ENCODE results near the gene PRDM15.

GRCh38 chr21:41772351-41773080 is 106.6 kb downstream of the PRDM15 start:
- TF ChIP-seq CTCF (IDR thresholded peaks at IDR 0.05 in 8 of 11, conservative IDR thresholded peaks at IDR 0.05 in 3 of 11): no peak
- no peak for TF ChIP-seq POLR2A (IDR thresholded peaks at IDR 0.05)
- TF ChIP-seq POLR2AphosphoS5 (IDR thresholded peaks at IDR 0.05): no peak
